GM12801 (cell line): ENCODE measurements around the gene MAP4K4.

Experiments
- TF ChIP-seq, protein P1 (sequence below): IDR thresholded peaks from one replicate; pipeline ENCODE4 v1.5.1; 2011; ENCODE audit warnings: control low read depth; ENCODE audit not compliant: insufficient read length; ENCODE audit errors: extremely low read depth

Gene MAP4K4

DNA sequence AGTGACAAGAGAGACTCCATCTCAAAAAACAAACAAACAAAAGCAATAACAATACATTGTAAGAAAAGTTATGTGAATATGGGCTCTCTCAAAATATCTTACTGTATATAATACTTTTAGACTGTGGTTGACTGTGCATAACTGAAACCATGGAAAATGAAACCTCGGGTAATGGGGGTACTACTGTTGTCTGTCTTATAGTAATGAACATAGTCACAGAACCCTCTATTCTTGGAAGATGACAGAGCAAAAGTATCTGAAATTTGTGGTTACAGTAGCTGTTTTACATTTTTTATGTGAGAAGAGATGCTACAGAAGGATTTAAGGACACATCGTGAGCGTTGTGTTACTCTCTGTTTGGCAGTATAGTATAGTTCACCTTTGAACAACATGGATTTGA is 60.5 kb downstream of the MAP4K4 start:
- TF ChIP-seq, protein P1, sequence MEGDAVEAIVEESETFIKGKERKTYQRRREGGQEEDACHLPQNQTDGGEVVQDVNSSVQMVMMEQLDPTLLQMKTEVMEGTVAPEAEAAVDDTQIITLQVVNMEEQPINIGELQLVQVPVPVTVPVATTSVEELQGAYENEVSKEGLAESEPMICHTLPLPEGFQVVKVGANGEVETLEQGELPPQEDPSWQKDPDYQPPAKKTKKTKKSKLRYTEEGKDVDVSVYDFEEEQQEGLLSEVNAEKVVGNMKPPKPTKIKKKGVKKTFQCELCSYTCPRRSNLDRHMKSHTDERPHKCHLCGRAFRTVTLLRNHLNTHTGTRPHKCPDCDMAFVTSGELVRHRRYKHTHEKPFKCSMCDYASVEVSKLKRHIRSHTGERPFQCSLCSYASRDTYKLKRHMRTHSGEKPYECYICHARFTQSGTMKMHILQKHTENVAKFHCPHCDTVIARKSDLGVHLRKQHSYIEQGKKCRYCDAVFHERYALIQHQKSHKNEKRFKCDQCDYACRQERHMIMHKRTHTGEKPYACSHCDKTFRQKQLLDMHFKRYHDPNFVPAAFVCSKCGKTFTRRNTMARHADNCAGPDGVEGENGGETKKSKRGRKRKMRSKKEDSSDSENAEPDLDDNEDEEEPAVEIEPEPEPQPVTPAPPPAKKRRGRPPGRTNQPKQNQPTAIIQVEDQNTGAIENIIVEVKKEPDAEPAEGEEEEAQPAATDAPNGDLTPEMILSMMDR: no peak

DNA sequence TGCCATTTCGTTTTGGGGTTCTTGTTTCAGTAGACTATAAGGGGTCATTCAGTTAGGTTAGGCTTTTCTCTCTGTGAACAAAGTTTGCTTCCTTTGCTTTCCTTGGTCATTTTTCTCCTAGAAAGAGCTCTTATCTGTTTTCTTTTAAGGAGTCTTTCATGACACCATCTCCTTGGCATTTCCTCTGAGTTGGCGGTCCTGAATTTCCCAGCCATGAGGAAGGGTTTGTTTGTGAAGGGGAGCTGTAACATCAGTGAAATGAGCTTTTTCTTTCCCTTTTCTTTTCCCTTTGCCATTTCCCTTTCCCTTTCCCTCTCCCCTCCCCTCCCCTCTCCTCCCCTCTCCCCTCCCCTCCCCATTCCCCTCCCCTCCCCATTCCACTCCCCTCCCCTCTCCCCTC is 61.7 kb downstream of the MAP4K4 start:
- TF ChIP-seq, protein P1: no peak

DNA sequence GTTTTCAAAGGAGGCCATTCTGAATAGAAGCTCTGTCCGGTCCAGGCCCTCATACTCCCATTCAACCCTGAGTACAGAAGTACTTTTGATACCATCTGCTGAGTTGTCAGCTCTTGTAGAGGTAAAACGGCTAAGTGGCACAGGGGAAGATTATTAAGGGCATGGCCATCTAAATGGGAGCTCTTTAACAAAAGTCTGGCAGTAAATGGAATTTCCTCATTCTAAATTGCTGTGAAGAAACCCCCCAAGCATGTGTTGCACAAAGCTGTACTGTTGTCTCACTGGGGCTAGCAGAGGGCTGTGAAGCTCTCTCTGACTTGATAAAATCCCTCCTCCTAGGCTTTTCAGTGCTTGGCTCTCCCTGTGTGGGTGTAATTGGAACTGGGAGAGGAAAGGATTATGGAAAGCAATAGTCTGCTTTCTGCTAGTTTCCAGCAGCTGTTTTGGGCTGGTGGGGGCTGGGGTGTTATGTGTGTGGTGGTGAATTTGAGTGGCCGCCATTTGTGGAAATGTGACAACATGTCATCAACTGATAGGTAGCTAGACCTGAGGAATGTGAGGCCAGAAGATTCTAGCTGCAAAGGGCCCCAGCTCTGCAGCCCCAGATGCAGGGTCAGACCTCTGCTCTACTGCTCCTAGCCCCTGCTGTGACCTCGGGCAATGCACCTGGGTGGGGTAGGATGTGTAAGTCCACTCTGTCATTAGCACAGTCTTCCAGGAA is 65.1 kb downstream of the MAP4K4 start:
- TF ChIP-seq, protein P1: no peak

GRCh38 chr2:101763496-101764333 is 66.2 kb downstream of the MAP4K4 start:
- TF ChIP-seq, protein P1: no peak

- TF ChIP-seq, protein P1: no peak
These were observed 68.8 kb downstream of the MAP4K4 start for GRCh38 chr2:101766337-101766736.

- TF ChIP-seq, protein P1: no peak
These were observed 69.6 kb downstream of the MAP4K4 start for GRCh38 chr2:101766871-101767739.
